Measurements from ENCODE around the gene NOL7.
A peak's percentile ranks its signal among the peaks of the same experiment; 100 is the strongest.

Gene NOL7

DNA sequence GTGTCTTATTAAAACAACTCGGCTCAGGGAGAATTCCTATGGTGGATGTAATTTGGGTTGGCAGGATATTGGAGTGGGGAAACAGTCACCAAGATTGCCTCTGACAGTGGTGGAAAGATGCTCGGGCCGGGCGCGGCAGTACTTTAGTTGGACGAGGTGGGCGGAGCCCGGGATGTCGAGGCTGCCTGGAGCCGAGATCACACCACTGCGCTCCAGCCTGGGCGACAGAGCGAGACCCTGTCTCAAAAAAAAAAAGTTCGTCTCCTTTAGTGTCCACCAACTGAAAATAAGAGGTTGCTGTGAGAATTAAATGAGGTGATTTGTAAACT, 621 bp downstream of the NOL7 start:
- TF ChIP-seq ZNF274 (IDR thresholded peaks at IDR 0.05; ENCODE audit: low read depth, low read length): no peak
- TF ChIP-seq SUZ12 (IDR thresholded peaks at IDR 0.05; ENCODE audit: extremely low read depth, insufficient read depth, insufficient read length): no peak
- no peak for TF ChIP-seq YY1 (IDR thresholded peaks at IDR 0.05; ENCODE audit: insufficient read depth, insufficient read length)
- Histone ChIP-seq H3K9ac (ENCODE audit: insufficient read length, low read depth) (peak overlapping the region; percentile 95), H3K9me3 (ENCODE audit: insufficient read depth, low read length) (no peaks in the 10 kb centered on the region), H3K36me3 (ENCODE audit: insufficient read depth, insufficient read length, low read length) (peaks cover 51% of the 10 kb centered on the region), H3K4me3 (ENCODE audit: insufficient read length, low read depth) (peak overlapping the region; percentile 82), H3K4me1 (ENCODE audit: insufficient read depth, insufficient read length) (no peaks in the 10 kb centered on the region), H3K27me3 (ENCODE audit: insufficient read depth, insufficient read length) (no peaks in the 10 kb centered on the region)
- no peak for DNase-seq (ENCODE audit: low read depth, low spot score)

DNA sequence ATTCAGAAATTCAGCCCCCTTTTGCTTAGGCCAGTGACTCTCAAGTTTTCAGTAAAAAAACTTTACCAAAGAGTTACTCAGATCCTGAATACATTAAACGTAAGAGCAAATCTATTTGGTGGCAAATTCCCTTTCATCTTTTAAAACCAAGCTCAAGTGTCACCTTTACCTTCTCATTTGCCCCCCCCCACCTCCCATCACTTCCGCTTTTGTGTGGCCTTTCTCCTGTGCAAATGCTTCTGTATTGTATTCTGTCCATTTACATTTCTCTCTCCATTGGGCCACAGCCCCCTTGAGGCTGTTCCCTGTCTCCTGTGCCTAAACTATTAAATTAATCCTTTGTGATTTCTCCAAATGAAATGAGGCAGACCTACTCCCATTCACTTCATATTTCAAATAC, 1.9 kb downstream of the NOL7 start:
- H3K4me3 ChIP-seq (ENCODE audit: insufficient read length, low read depth): no peak overlapping the region
- peaks cover 59% of the 10 kb centered on the region for H3K36me3 ChIP-seq (ENCODE audit: insufficient read depth, insufficient read length, low read length)

DNA sequence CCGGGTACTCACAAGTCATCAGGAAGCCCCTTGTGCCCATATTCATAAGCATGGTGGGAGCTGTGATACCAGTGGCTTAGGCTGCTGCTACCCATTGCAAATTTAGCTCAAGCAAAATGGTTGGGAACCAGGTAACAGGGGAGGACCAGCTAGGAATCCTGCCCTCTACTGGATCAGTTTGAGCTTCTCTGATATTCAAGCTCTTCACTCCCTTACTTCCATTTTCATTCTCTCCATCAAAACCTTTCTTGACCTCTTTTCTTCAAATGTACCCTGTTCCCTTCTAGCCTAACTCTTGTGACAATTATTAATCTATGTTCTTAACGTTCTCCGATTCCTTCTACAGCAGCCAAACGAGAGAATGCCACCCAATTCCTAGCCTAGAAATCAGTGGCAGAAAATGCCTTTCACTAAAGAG, 9.7 kb downstream of the NOL7 start:
- peak; percentile 44 for DNase-seq (ENCODE audit: low read depth, low spot score)
- Histone ChIP-seq H3K36me3 (ENCODE audit: insufficient read depth, insufficient read length, low read length) (peaks cover 65% of the 10 kb centered on the region), H3K4me3 (ENCODE audit: insufficient read length, low read depth) (no peak overlapping the region), H3K27me3 (ENCODE audit: insufficient read depth, insufficient read length) (no peaks in the 10 kb centered on the region), H3K9ac (ENCODE audit: insufficient read length, low read depth) (no peak overlapping the region), H3K9me3 (ENCODE audit: insufficient read depth, low read length) (no peaks in the 10 kb centered on the region), H3K4me1 (ENCODE audit: insufficient read depth, insufficient read length) (no peaks in the 10 kb centered on the region)
- TF ChIP-seq SUZ12 (IDR thresholded peaks at IDR 0.05; ENCODE audit: extremely low read depth, insufficient read depth, insufficient read length): no peak
- TF ChIP-seq ZNF274 (IDR thresholded peaks at IDR 0.05; ENCODE audit: low read depth, low read length): no peak
- TF ChIP-seq YY1 (IDR thresholded peaks at IDR 0.05; ENCODE audit: insufficient read depth, insufficient read length): no peak

More for the DNA sequence above, 1.9 kb downstream of the NOL7 start:
- H3K9ac ChIP-seq (ENCODE audit: insufficient read length, low read depth): no peak overlapping the region
- no peak for TF ChIP-seq ZNF274 (IDR thresholded peaks at IDR 0.05; ENCODE audit: low read depth, low read length)
- TF ChIP-seq SUZ12 (IDR thresholded peaks at IDR 0.05; ENCODE audit: extremely low read depth, insufficient read depth, insufficient read length): no peak
- no peak for TF ChIP-seq YY1 (IDR thresholded peaks at IDR 0.05; ENCODE audit: insufficient read depth, insufficient read length)
- no peaks in the 10 kb centered on the region for H3K4me1 ChIP-seq (ENCODE audit: insufficient read depth, insufficient read length)
- H3K27me3 ChIP-seq (ENCODE audit: insufficient read depth, insufficient read length): no peaks in the 10 kb centered on the region
- DNase-seq (ENCODE audit: low read depth, low spot score): no peak
- H3K9me3 ChIP-seq (ENCODE audit: insufficient read depth, low read length): no peaks in the 10 kb centered on the region

DNA sequence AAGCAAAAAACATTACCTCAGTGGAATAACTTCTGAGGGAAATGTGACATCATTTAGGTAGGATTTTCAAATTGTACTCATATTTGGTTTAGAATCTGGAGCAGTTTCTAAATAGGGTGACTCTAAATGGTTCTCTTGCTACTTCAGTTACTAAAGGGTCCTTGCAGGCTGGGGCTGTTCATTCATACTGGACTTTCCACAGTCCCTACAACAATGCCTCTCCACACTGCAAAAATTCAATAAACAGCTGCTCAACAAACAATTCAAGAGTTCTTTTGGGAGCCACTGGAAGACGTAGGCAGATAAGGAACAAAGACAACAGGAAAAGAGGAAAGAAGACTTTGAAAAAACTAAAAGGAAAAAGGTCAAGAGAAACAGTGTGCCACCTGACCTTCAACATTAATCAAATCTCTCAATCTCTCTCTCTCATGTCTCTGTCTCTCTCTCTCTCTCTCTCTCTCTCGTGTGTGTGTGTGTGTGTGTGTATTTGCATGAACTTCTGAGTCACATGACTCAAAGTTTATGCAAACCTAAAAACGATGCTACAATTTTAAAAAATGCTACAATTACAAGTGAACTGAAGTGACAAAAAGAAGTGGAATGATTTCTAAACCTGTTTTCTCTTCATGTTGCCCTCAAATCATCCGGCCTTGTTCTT, 14.5 kb downstream of the NOL7 start:
- TF ChIP-seq SUZ12 (IDR thresholded peaks at IDR 0.05; ENCODE audit: extremely low read depth, insufficient read depth, insufficient read length) (no peak), YY1 (IDR thresholded peaks at IDR 0.05; ENCODE audit: insufficient read depth, insufficient read length) (no peak), ZNF274 (IDR thresholded peaks at IDR 0.05; ENCODE audit: low read depth, low read length) (no peak)
- no peak overlapping the region for H3K9ac ChIP-seq (ENCODE audit: insufficient read length, low read depth)
- no peaks in the 10 kb centered on the region for H3K4me1 ChIP-seq (ENCODE audit: insufficient read depth, insufficient read length)
- H3K9me3 ChIP-seq (ENCODE audit: insufficient read depth, low read length): no peaks in the 10 kb centered on the region
- H3K4me3 ChIP-seq (ENCODE audit: insufficient read length, low read depth): no peak overlapping the region
- peaks cover 28% of the 10 kb centered on the region for H3K36me3 ChIP-seq (ENCODE audit: insufficient read depth, insufficient read length, low read length)
- no peak for DNase-seq (ENCODE audit: low read depth, low spot score)
- H3K27me3 ChIP-seq (ENCODE audit: insufficient read depth, insufficient read length): no peaks in the 10 kb centered on the region

DNA sequence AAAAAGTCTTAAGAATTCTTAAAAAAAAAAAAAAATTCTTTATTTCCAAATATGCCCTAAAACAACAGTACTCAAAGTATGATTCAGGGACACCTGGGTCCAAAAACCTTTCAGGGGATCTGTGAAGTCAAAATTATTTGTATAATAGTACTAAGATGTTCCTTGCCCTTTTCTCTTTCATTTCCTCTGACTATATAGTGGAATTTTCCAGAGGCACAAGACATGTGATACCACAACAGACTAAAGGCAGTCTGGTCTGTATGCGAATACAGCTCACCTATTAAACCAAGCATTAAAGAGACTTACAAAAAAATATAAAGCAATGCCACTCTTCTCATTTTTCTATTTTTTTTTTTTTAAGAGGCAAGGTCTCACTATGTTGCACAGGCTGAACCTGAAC, 15.4 kb downstream of the NOL7 start:
- no peak overlapping the region for H3K9ac ChIP-seq (ENCODE audit: insufficient read length, low read depth)
- no peak for DNase-seq (ENCODE audit: low read depth, low spot score)
- no peaks in the 10 kb centered on the region for H3K9me3 ChIP-seq (ENCODE audit: insufficient read depth, low read length)
- TF ChIP-seq YY1 (IDR thresholded peaks at IDR 0.05; ENCODE audit: insufficient read depth, insufficient read length): no peak
- TF ChIP-seq SUZ12 (IDR thresholded peaks at IDR 0.05; ENCODE audit: extremely low read depth, insufficient read depth, insufficient read length): no peak
- TF ChIP-seq ZNF274 (IDR thresholded peaks at IDR 0.05; ENCODE audit: low read depth, low read length): no peak
- H3K36me3 ChIP-seq (ENCODE audit: insufficient read depth, insufficient read length, low read length): peaks cover 20% of the 10 kb centered on the region
- no peaks in the 10 kb centered on the region for H3K4me1 ChIP-seq (ENCODE audit: insufficient read depth, insufficient read length)
- H3K27me3 ChIP-seq (ENCODE audit: insufficient read depth, insufficient read length): no peaks in the 10 kb centered on the region
- no peak overlapping the region for H3K4me3 ChIP-seq (ENCODE audit: insufficient read length, low read depth)

DNA sequence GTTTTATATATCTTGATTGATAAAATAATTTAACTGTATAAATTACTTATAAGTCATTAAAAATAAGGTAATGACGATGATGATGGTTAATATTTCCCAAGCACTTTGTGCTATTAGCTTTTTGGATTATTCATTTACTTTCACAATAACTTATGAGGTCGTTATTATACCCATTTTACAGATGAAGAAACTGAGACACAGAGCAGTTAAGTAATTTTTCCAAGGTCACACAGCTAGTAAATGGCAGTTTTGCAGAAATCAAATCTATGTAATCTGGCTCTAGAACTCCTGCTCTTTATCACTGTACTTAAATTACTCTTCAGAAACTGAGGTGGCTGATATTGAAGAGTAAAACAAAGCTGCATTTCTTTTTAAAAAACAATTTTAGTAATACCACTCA, 18.2 kb downstream of the NOL7 start:
- Histone ChIP-seq H3K4me1 (ENCODE audit: insufficient read depth, insufficient read length) (no peaks in the 10 kb centered on the region), H3K9me3 (ENCODE audit: insufficient read depth, low read length) (no peaks in the 10 kb centered on the region), H3K36me3 (ENCODE audit: insufficient read depth, insufficient read length, low read length) (peaks cover 10% of the 10 kb centered on the region), H3K9ac (ENCODE audit: insufficient read length, low read depth) (no peak overlapping the region), H3K4me3 (ENCODE audit: insufficient read length, low read depth) (no peak overlapping the region), H3K27me3 (ENCODE audit: insufficient read depth, insufficient read length) (no peaks in the 10 kb centered on the region)
- no peak for TF ChIP-seq SUZ12 (IDR thresholded peaks at IDR 0.05; ENCODE audit: extremely low read depth, insufficient read depth, insufficient read length)
- no peak for TF ChIP-seq ZNF274 (IDR thresholded peaks at IDR 0.05; ENCODE audit: low read depth, low read length)
- TF ChIP-seq YY1 (IDR thresholded peaks at IDR 0.05; ENCODE audit: insufficient read depth, insufficient read length): no peak
- no peak for DNase-seq (ENCODE audit: low read depth, low spot score)

DNA sequence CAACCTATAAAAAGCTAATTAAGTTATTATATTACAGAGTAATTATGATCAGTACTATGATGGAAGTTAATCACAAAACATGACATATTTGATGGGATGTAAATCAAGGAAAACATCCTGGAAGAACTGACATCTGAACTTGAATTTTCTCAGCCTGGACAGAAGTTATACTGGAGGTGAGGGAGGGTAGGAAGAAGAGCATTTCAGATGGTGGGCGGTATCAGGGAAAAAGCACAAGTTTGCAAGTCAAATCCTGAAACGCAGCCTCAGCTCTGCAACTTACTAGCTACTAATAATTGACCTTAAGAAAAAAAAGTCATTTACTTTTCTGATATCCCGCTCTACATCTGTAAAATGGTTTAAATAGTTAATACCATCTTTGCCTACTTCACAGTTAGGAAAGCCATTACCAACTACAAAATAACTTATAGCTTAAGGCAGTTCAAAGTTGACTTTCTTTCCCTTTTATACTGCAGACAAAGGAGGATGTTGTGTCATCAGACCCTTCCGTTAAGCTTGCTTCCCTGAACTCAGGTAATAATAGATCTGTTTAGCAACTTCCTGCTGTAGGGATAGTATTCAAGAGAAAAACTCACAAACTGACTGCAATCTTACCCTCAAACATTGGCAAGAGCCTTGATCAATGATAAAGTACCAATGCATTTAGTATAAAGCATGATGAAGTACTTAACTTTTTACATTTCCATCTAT, 21.0 kb downstream of the NOL7 start:
- Histone ChIP-seq H3K9ac (ENCODE audit: insufficient read length, low read depth) (no peak overlapping the region), H3K4me3 (ENCODE audit: insufficient read length, low read depth) (no peak overlapping the region), H3K9me3 (ENCODE audit: insufficient read depth, low read length) (no peaks in the 10 kb centered on the region), H3K36me3 (ENCODE audit: insufficient read depth, insufficient read length, low read length) (peaks cover 16% of the 10 kb centered on the region), H3K27me3 (ENCODE audit: insufficient read depth, insufficient read length) (no peaks in the 10 kb centered on the region), H3K4me1 (ENCODE audit: insufficient read depth, insufficient read length) (no peaks in the 10 kb centered on the region)
- TF ChIP-seq SUZ12 (IDR thresholded peaks at IDR 0.05; ENCODE audit: extremely low read depth, insufficient read depth, insufficient read length): no peak
- no peak for TF ChIP-seq ZNF274 (IDR thresholded peaks at IDR 0.05; ENCODE audit: low read depth, low read length)
- no peak for DNase-seq (ENCODE audit: low read depth, low spot score)

Measured in NT2/D1 (cell line).